Activated T-helper 2 cell treated with anti-CD3 and anti-CD28 coated beads, Interferon-gamma antibody, Interleukin-2, Interleukin-4, amounts not matched to agents 10 μg/mL and 5 μg/mL and 100 μg/mL, durations not matched to agents 14 hours and 24 hours and 36 hours (primary cell): ENCODE data around the gene PLEKHG1. TPM values are rescaled to one million over a fixed set of nuclear protein-coding genes. Genes with fewer than 3 reads are reported as not detected.

Experiments
- DNase-seq: peaks from one replicate; pipeline ENCODE4 v3.0.0; 2021; ENCODE audit warnings: low spot score
- H3K27ac Mint-ChIP-seq: one replicate; pipeline ENCODE4 v1.8.0; 2021; ENCODE audit warnings: mixed read lengths
- H3K27me3 Mint-ChIP-seq: one replicate; pipeline ENCODE4 v1.8.0; 2021; ENCODE audit warnings: low read depth, mixed read lengths
- H3K36me3 Mint-ChIP-seq: one replicate; pipeline ENCODE4 v1.8.0; 2021; ENCODE audit warnings: low read depth, mixed read lengths
- H3K4me1 Mint-ChIP-seq: one replicate; pipeline ENCODE4 v1.8.0; 2021; ENCODE audit warnings: low read depth, mixed read lengths
- H3K4me3 Mint-ChIP-seq: one replicate; pipeline ENCODE4 v1.8.0; 2021; ENCODE audit warnings: low read depth, mild to moderate bottlenecking, moderate library complexity, mixed read lengths
- H3K9me3 Mint-ChIP-seq: one replicate; pipeline ENCODE4 v1.8.0; 2021; ENCODE audit warnings: mixed read lengths
- intact Hi-C: fragments of 100-400 bp; cut with micrococcal nuclease; formaldehyde crosslinking; loops from one replicate; pipeline ENCODE4 v1.15.1; 2023
- total RNA-seq: library from RNA; stranded (reverse); gene quantifications from 2 replicates; pipeline ENCODE4 v1.2.3, GENCODE V29; 2022

PLEKHG1 gene
- total RNA-seq, 1 donor from 2014 or later, result 1.8 TPM

- no peaks in the 10 kb centered on the region for H3K36me3 Mint-ChIP-seq
- intact Hi-C loops, result no loop called here
- H3K4me1 Mint-ChIP-seq, result peaks cover 13% of the 10 kb centered on the region
- no peaks in the 10 kb centered on the region for H3K9me3 Mint-ChIP-seq
- no peak for DNase-seq
- H3K27me3 Mint-ChIP-seq, result peaks cover 39% of the 10 kb centered on the region
- no peak overlapping the region for H3K27ac Mint-ChIP-seq
- no peak overlapping the region for H3K4me3 Mint-ChIP-seq
These were observed 27.9 kb downstream of the PLEKHG1 start for GRCh38 chr6:150627585-150628025.

GRCh38 chr6:150628908-150629307 lies 29.2 kb downstream of the PLEKHG1 start:
- Mint-ChIP-seq H3K36me3 (no peaks in the 10 kb centered on the region), H3K9me3 (no peaks in the 10 kb centered on the region), H3K4me3 (no peak overlapping the region), H3K4me1 (peaks cover 17% of the 10 kb centered on the region), H3K27ac (no peak overlapping the region), H3K27me3 (peaks cover 39% of the 10 kb centered on the region)
- intact Hi-C loops, result no loop called here
- no peak for DNase-seq

GRCh38 chr6:150631283-150631983 lies 31.7 kb downstream of the PLEKHG1 start:
- no peaks in the 10 kb centered on the region for H3K36me3 Mint-ChIP-seq
- DNase-seq, result no peak
- H3K4me1 Mint-ChIP-seq, result peaks cover 17% of the 10 kb centered on the region
- intact Hi-C loops, result no loop called here
- H3K27ac Mint-ChIP-seq, result no peak overlapping the region
- peaks cover 33% of the 10 kb centered on the region for H3K27me3 Mint-ChIP-seq
- H3K4me3 Mint-ChIP-seq, result no peak overlapping the region
- no peaks in the 10 kb centered on the region for H3K9me3 Mint-ChIP-seq

GRCh38 chr6:150631984-150632642 lies 32.4 kb downstream of the PLEKHG1 start:
- Mint-ChIP-seq H3K36me3 (no peaks in the 10 kb centered on the region), H3K27me3 (peaks cover 29% of the 10 kb centered on the region), H3K9me3 (no peaks in the 10 kb centered on the region), H3K4me3 (no peak overlapping the region), H3K27ac (no peak overlapping the region), H3K4me1 (peaks cover 17% of the 10 kb centered on the region)
- DNase-seq, result no peak
- intact Hi-C loops, result no loop called here

- Mint-ChIP-seq H3K36me3 (no peaks in the 10 kb centered on the region), H3K27ac (no peak overlapping the region), H3K4me3 (no peak overlapping the region), H3K9me3 (no peaks in the 10 kb centered on the region), H3K27me3 (peaks cover 35% of the 10 kb centered on the region), H3K4me1 (peaks cover 17% of the 10 kb centered on the region)
- intact Hi-C loops, result no loop called here
- no peak for DNase-seq
These were observed 33.2 kb downstream of the PLEKHG1 start for GRCh38 chr6:150632785-150633485.

- Mint-ChIP-seq H3K4me3 (no peak overlapping the region), H3K9me3 (no peaks in the 10 kb centered on the region), H3K4me1 (peaks cover 17% of the 10 kb centered on the region), H3K36me3 (no peaks in the 10 kb centered on the region), H3K27ac (no peak overlapping the region), H3K27me3 (peaks cover 35% of the 10 kb centered on the region)
- no peak for DNase-seq
- intact Hi-C loops, result no loop called here
These were observed 33.8 kb downstream of the PLEKHG1 start for GRCh38 chr6:150633486-150633834.

GRCh38 chr6:150634176-150634963 lies 34.7 kb downstream of the PLEKHG1 start:
- peaks cover 17% of the 10 kb centered on the region for H3K4me1 Mint-ChIP-seq
- intact Hi-C loops, result no loop called here
- no peaks in the 10 kb centered on the region for H3K36me3 Mint-ChIP-seq
- H3K9me3 Mint-ChIP-seq, result no peaks in the 10 kb centered on the region
- DNase-seq, result no peak
- peaks cover 28% of the 10 kb centered on the region for H3K27me3 Mint-ChIP-seq
- H3K27ac Mint-ChIP-seq, result no peak overlapping the region
- H3K4me3 Mint-ChIP-seq, result no peak overlapping the region

- no peak for DNase-seq
- H3K36me3 Mint-ChIP-seq, result no peaks in the 10 kb centered on the region
- peaks cover 27% of the 10 kb centered on the region for H3K27me3 Mint-ChIP-seq
- H3K4me1 Mint-ChIP-seq, result peaks cover 17% of the 10 kb centered on the region
- no peak overlapping the region for H3K4me3 Mint-ChIP-seq
- no peaks in the 10 kb centered on the region for H3K9me3 Mint-ChIP-seq
- intact Hi-C loops, result no loop called here
- no peak overlapping the region for H3K27ac Mint-ChIP-seq
These were observed 35.2 kb downstream of the PLEKHG1 start for GRCh38 chr6:150634964-150635292.

- Mint-ChIP-seq H3K27me3 (peaks cover 25% of the 10 kb centered on the region), H3K4me3 (no peak overlapping the region), H3K9me3 (no peaks in the 10 kb centered on the region), H3K4me1 (peaks cover 21% of the 10 kb centered on the region), H3K27ac (no peak overlapping the region), H3K36me3 (no peaks in the 10 kb centered on the region)
- no peak for DNase-seq
- intact Hi-C loops, result no loop called here
These were observed 36.3 kb downstream of the PLEKHG1 start for GRCh38 chr6:150635906-150636514.

- H3K4me3 Mint-ChIP-seq, result no peak overlapping the region
- H3K4me1 Mint-ChIP-seq, result peaks cover 20% of the 10 kb centered on the region
- H3K9me3 Mint-ChIP-seq, result no peaks in the 10 kb centered on the region
These were observed 37.1 kb downstream of the PLEKHG1 start for GRCh38 chr6:150636808-150637207.

GRCh38 chr6:150637266-150637665 lies 37.6 kb downstream of the PLEKHG1 start:
- peaks cover 18% of the 10 kb centered on the region for H3K4me1 Mint-ChIP-seq
- no peak overlapping the region for H3K27ac Mint-ChIP-seq
- H3K9me3 Mint-ChIP-seq, result no peaks in the 10 kb centered on the region
- intact Hi-C loops, result no loop called here
- no peak for DNase-seq
- no peaks in the 10 kb centered on the region for H3K36me3 Mint-ChIP-seq
- H3K27me3 Mint-ChIP-seq, result peaks cover 22% of the 10 kb centered on the region
- H3K4me3 Mint-ChIP-seq, result no peak overlapping the region

More at GRCh38 chr6:150636808-150637207, 37.1 kb downstream of the PLEKHG1 start:
- Mint-ChIP-seq H3K36me3 (no peaks in the 10 kb centered on the region), H3K27ac (no peak overlapping the region), H3K27me3 (peaks cover 22% of the 10 kb centered on the region)
- no peak for DNase-seq
- intact Hi-C loops, result no loop called here

- Mint-ChIP-seq H3K27ac (no peak overlapping the region), H3K4me1 (peaks cover 11% of the 10 kb centered on the region), H3K4me3 (no peak overlapping the region), H3K9me3 (no peaks in the 10 kb centered on the region), H3K36me3 (no peaks in the 10 kb centered on the region), H3K27me3 (peaks cover 19% of the 10 kb centered on the region)
- no peak for DNase-seq
- intact Hi-C loops, result no loop called here
These were observed 38.6 kb downstream of the PLEKHG1 start for GRCh38 chr6:150638267-150638666.
